VCaP (cell line): ENCODE results near the gene DBN1.
A peak's percentile ranks its signal among the peaks of the same experiment; 100 is the strongest.
"Not testable (repeated sequence)": the region's sequence is repeated elsewhere in the genome, so short reads cannot be mapped to it uniquely, and the experiment has no call there.

Experiments
- H3K27ac ChIP-seq: fragments of 450-650 bp; 2 replicates; pipeline ENCODE4 v1.5.1; 2017
- CTCF ChIP-seq: fragments of 450-650 bp; conservative IDR thresholded peaks from 2 replicates; pipeline ENCODE4 v1.5.1; 2017; ENCODE audit warnings: mild to moderate bottlenecking, moderate library complexity

Gene DBN1

GRCh38 chr5:177427211-177427822 is 46.1 kb downstream of the DBN1 start:
- no peak for TF ChIP-seq CTCF
- peak overlapping the region; percentile 95 for H3K27ac ChIP-seq

- no peak for TF ChIP-seq CTCF
- peak within 1 kb of the TSS; percentile 95 for H3K27ac ChIP-seq
These were observed 46.7 kb downstream of the DBN1 start, which contains the start of gene GRK6 for GRCh38 chr5:177426566-177427210. GRK6 (plus strand) TSS chr5:177426676; CDS start chr5:177426846, 170 bp downstream.

GRCh38 chr5:177425801-177426565 is 47.5 kb downstream of the DBN1 start:
- TF ChIP-seq CTCF = no peak
- peak overlapping the region; percentile 95 for H3K27ac ChIP-seq

GRCh38 chr5:177425196-177425800 is 48.1 kb downstream of the DBN1 start:
- TF ChIP-seq CTCF = no peak
- peak overlapping the region; percentile 95 for H3K27ac ChIP-seq

GRCh38 chr5:177423671-177424070 is 49.8 kb downstream of the DBN1 start:
- TF ChIP-seq CTCF = no peak
- no peak overlapping the region for H3K27ac ChIP-seq

- H3K27ac ChIP-seq = no peak overlapping the region
- no peak for TF ChIP-seq CTCF
These were observed 52.2 kb downstream of the DBN1 start for GRCh38 chr5:177421062-177421798.

GRCh38 chr5:177420472-177420871 is 53.0 kb downstream of the DBN1 start:
- not testable (repeated sequence) for H3K27ac ChIP-seq
